Measurements from ENCODE around the gene CTXND2. TPM values are rescaled to one million over a fixed set of nuclear protein-coding genes. Genes with fewer than 3 reads are reported as not detected.

CTXND2 gene
- total and polyA plus RNA-seq, 9 of the 15 experiments (the other 6 are each of a cell fraction or from before 2014, with no cell fraction given), result not detected

GRCh38 chr1:150926097-150926741, 39.3 kb downstream of the CTXND2 start, which contains the start of gene SETDB1 (continued):
- TF ChIP-seq DEAF1 (CRISPR knock-in tag; IDR thresholded peaks at IDR 0.05), result no peak
- no peak for TF ChIP-seq RBM22 (IDR thresholded peaks at IDR 0.05; ENCODE audit: low read depth, low read length, poor library complexity, severe bottlenecking)
- peak; percentile 20; the same call in 1 of the 2 replicates for TF ChIP-seq HLTF (IDR thresholded peaks at IDR 0.05)
- TF ChIP-seq PHB2 (IDR thresholded peaks at IDR 0.05; ENCODE audit: low read depth), result no peak
- no peak for TF ChIP-seq ZNF655 (CRISPR knock-in tag; IDR thresholded peaks at IDR 0.05)
- peak; percentile 97 for TF ChIP-seq POU5F1 (IDR thresholded peaks at IDR 0.05; ENCODE audit: borderline replicate concordance, low read depth, low read length, partially characterized antibody)
- no peak for TF ChIP-seq FOXO4 (CRISPR knock-in tag; IDR thresholded peaks at IDR 0.05)
- TF ChIP-seq CC2D1A (IDR thresholded peaks at IDR 0.05), result peak; percentile 70; the same call in 1 of the 2 replicates
- TF ChIP-seq MTA3 (IDR thresholded peaks at IDR 0.05; ENCODE audit: borderline replicate concordance), result peak; percentile 99
- TF ChIP-seq ARID2 (IDR thresholded peaks at IDR 0.05), result no peak
- no peak for TF ChIP-seq FOXA3 (CRISPR knock-in tag; conservative IDR thresholded peaks at IDR 0.05 in 1 of 2, IDR thresholded peaks at IDR 0.05 in 1 of 2)
- no peak for TF ChIP-seq ZNF75A (CRISPR knock-in tag; IDR thresholded peaks at IDR 0.05)
- no peak for TF ChIP-seq ZNF668 (CRISPR knock-in tag; IDR thresholded peaks at IDR 0.05)
- no peak for TF ChIP-seq ZNF253 (CRISPR knock-in tag; conservative IDR thresholded peaks at IDR 0.05)
- peak; percentile 63 for TF ChIP-seq JUND (IDR thresholded peaks at IDR 0.05; ENCODE audit: borderline replicate concordance, low read depth, low read length)
- peak; percentile 53; the same call in 1 of the 3 replicates for TF ChIP-seq JUND (tag; IDR thresholded peaks at IDR 0.05; ENCODE audit: borderline replicate concordance, low read depth, low read length)
- TF ChIP-seq BCL6 (CRISPR knock-in tag; IDR thresholded peaks at IDR 0.05), result 0 out of 2 replicates have a peak, but pooled peaks have one; percentile 29
- TF ChIP-seq ATF3 (IDR thresholded peaks at IDR 0.05), result no peak
- TF ChIP-seq ATF3 (CRISPR knock-in tag; conservative IDR thresholded peaks at IDR 0.05), result 0 out of 2 replicates have a peak, but pooled peaks have one; percentile 21
- no peak for TF ChIP-seq NCOA2 (IDR thresholded peaks at IDR 0.05; ENCODE audit: partially characterized antibody in 2 of 2)
- peak; percentile 70; the same call in 1 of the 2 replicates for TF ChIP-seq RB1 (IDR thresholded peaks at IDR 0.05; ENCODE audit: low read depth)
- peak; percentile 52 for TF ChIP-seq KDM5B (IDR thresholded peaks at IDR 0.05; ENCODE audit: insufficient replicate concordance, low read depth, low read length)
